Measurements from ENCODE around the gene DLEC1. TPM values are rescaled to one million over a fixed set of nuclear protein-coding genes. Genes with fewer than 3 reads are reported as not detected.

The DLEC1 gene
- total and polyA plus RNA-seq, 9 of the 15 experiments (the other 6 are each of a cell fraction or from before 2014, with no cell fraction given) = 0.07 to 0.08 TPM; not detected in 7

DNA sequence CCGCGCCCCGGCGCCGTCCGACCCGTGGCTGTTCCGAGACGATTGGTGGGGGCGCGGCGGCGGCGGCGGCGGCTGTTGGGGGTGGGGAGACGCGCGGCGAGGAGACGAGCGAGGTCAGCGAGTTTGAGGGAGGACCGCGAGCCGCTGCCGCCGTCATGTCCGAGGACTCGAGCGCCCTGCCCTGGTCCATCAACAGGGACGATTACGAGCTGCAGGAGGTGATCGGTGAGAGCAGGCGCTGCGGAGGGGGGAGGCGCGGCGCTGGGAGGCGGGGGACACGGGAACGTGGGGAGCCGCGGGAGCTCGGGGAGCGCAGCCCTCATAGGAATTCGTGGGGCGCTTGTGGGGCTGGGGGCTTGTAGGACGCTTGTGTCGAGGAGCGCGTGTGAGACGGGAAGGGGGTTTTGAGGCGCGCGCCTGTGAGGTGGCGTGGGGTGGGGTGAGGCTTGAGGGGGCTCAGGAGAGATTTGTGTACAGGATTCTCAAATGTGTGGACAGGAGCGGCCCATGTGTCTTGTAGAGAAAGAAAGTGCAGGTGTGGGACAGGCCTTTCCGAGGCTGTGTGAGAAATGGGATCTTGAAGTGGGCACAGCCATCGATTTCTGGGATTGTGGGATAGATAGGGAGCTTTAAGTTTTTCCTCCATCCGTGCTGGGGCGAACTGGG lies 126.8 kb downstream of the DLEC1 start (continued):
- TF ChIP-seq, protein P1, sequence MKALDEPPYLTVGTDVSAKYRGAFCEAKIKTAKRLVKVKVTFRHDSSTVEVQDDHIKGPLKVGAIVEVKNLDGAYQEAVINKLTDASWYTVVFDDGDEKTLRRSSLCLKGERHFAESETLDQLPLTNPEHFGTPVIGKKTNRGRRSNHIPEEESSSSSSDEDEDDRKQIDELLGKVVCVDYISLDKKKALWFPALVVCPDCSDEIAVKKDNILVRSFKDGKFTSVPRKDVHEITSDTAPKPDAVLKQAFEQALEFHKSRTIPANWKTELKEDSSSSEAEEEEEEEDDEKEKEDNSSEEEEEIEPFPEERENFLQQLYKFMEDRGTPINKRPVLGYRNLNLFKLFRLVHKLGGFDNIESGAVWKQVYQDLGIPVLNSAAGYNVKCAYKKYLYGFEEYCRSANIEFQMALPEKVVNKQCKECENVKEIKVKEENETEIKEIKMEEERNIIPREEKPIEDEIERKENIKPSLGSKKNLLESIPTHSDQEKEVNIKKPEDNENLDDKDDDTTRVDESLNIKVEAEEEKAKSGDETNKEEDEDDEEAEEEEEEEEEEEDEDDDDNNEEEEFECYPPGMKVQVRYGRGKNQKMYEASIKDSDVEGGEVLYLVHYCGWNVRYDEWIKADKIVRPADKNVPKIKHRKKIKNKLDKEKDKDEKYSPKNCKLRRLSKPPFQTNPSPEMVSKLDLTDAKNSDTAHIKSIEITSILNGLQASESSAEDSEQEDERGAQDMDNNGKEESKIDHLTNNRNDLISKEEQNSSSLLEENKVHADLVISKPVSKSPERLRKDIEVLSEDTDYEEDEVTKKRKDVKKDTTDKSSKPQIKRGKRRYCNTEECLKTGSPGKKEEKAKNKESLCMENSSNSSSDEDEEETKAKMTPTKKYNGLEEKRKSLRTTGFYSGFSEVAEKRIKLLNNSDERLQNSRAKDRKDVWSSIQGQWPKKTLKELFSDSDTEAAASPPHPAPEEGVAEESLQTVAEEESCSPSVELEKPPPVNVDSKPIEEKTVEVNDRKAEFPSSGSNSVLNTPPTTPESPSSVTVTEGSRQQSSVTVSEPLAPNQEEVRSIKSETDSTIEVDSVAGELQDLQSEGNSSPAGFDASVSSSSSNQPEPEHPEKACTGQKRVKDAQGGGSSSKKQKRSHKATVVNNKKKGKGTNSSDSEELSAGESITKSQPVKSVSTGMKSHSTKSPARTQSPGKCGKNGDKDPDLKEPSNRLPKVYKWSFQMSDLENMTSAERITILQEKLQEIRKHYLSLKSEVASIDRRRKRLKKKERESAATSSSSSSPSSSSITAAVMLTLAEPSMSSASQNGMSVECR (CRISPR knock-in tag; IDR thresholded peaks at IDR 0.05) = peak; percentile 59
- TF ChIP-seq GTF2E2 (tag; IDR thresholded peaks at IDR 0.05) = 0 out of 2 replicates have a peak, but pooled peaks have one; percentile 30
- TF ChIP-seq, protein P2, sequence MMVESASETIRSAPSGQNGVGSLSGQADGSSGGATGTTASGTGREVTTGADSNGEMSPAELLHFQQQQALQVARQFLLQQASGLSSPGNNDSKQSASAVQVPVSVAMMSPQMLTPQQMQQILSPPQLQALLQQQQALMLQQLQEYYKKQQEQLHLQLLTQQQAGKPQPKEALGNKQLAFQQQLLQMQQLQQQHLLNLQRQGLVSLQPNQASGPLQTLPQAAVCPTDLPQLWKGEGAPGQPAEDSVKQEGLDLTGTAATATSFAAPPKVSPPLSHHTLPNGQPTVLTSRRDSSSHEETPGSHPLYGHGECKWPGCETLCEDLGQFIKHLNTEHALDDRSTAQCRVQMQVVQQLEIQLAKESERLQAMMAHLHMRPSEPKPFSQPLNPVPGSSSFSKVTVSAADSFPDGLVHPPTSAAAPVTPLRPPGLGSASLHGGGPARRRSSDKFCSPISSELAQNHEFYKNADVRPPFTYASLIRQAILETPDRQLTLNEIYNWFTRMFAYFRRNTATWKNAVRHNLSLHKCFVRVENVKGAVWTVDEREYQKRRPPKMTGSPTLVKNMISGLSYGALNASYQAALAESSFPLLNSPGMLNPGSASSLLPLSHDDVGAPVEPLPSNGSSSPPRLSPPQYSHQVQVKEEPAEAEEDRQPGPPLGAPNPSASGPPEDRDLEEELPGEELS (CRISPR knock-in tag; IDR thresholded peaks at IDR 0.05; ENCODE audit: borderline replicate concordance) = 0 out of 2 replicates have a peak, but pooled peaks have one; percentile 69
- peak; percentile 1; the same call in 1 of the 2 replicates for TF ChIP-seq POLR2A (conservative IDR thresholded peaks at IDR 0.05)
- TF ChIP-seq TAF1 (IDR thresholded peaks at IDR 0.05; ENCODE audit: control insufficient read depth, extremely low read depth, insufficient read depth, low read length, severe bottlenecking) = peak; percentile 33
- 0 out of 2 replicates have a peak, but pooled peaks have one; percentile 21 for TF ChIP-seq CBX1 (IDR thresholded peaks at IDR 0.05; ENCODE audit: low read depth)
- TF ChIP-seq SRF (CRISPR knock-in tag; IDR thresholded peaks at IDR 0.05) = no peak
- TF ChIP-seq, protein P3, sequence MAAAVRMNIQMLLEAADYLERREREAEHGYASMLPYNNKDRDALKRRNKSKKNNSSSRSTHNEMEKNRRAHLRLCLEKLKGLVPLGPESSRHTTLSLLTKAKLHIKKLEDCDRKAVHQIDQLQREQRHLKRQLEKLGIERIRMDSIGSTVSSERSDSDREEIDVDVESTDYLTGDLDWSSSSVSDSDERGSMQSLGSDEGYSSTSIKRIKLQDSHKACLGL (CRISPR knock-in tag; IDR thresholded peaks at IDR 0.05; ENCODE audit: borderline replicate concordance, poor library complexity, severe bottlenecking) = no peak
- TF ChIP-seq MEF2A (IDR thresholded peaks at IDR 0.05; ENCODE audit: control insufficient read depth, low read depth, low read length) = no peak
- TF ChIP-seq PCBP2 (IDR thresholded peaks at IDR 0.05; ENCODE audit: low read depth, low read length, poor library complexity, severe bottlenecking) = no peak
- 0 out of 2 replicates have a peak, but pooled peaks have one; percentile 26 for TF ChIP-seq SUPT5H (IDR thresholded peaks at IDR 0.05)
- TF ChIP-seq PHTF2 (CRISPR knock-in tag; IDR thresholded peaks at IDR 0.05) = no peak
- TF ChIP-seq NONO (IDR thresholded peaks at IDR 0.05; ENCODE audit: low read depth in 2 of 2, low read length in 1 of 2) = peak in 1 of 2 experiments; percentile 51; a peak in 3 of 4 replicates
- TF ChIP-seq ZNF282 (CRISPR knock-in tag; IDR thresholded peaks at IDR 0.05) = peak; percentile 75; the same call in 1 of the 2 replicates
- TF ChIP-seq MAZ (CRISPR knock-in tag; conservative IDR thresholded peaks at IDR 0.05 in 1 of 2, IDR thresholded peaks at IDR 0.05 in 1 of 2) = peak in 1 of 2 experiments; percentile 2; a peak in 2 of 4 replicates
- TF ChIP-seq HMGN3 (IDR thresholded peaks at IDR 0.05; ENCODE audit: borderline replicate concordance, extremely low read depth, insufficient read length, low read depth, low read length) = peak; percentile 58
- 0 out of 2 replicates have a peak, but pooled peaks have one; percentile 5 for TF ChIP-seq NR2C2 (CRISPR knock-in tag; IDR thresholded peaks at IDR 0.05)
- no peak; the same call in 1 of the 2 replicates for TF ChIP-seq NR2C2 (tag; IDR thresholded peaks at IDR 0.05)
- TF ChIP-seq SMAD4 (CRISPR knock-in tag; conservative IDR thresholded peaks at IDR 0.05) = peak; percentile 92; the same call in 1 of the 2 replicates
